HEK293 (cell line): ENCODE results near the gene IQCF2.
"Not testable (repeated sequence)": the region's sequence is repeated elsewhere in the genome, so short reads cannot be mapped to it uniquely, and the experiment has no call there.

Experiments
- CTCF ChIA-PET: fragments of 350-600 bp; formaldehyde crosslinking; extraction: SDS; loops from one replicate; lab custom pipeline; 2021; ENCODE audit warnings: antibody characterized with exemption; lab: Yijun Ruan, JAX
- POLR2A ChIA-PET: fragments of 300-600 bp; formaldehyde crosslinking; extraction: SDS; loops from one replicate; lab custom pipeline; 2020; ENCODE audit warnings: antibody characterized with exemption, inconsistent platforms; lab: Yijun Ruan, JAX
- H3K27ac ChIP-seq: fragments of 200-500 bp; sonication (Bioruptor generic); 2 replicates; pipeline ENCODE4 v1.5.1; 2014; ENCODE audit warnings: low read depth, low read length, control low read depth, inconsistent platforms; ENCODE audit errors: extremely low read depth
- H3K36me3 ChIP-seq, 2 experiments: fragments of 200-500 bp in 1 of 2; sonication (Bioruptor generic) in 1 of 2; 1 replicate in 1 of 2; 2 replicates in 1 of 2; pipeline ENCODE4 v1.5.1; 2014 to 2017; ENCODE audit warnings: inconsistent platforms in 2 of 2, low read length in 2 of 2; ENCODE audit not compliant: control insufficient read depth in 2 of 2, insufficient read depth in 1 of 2
- H3K4me1 ChIP-seq: fragments of 200-500 bp; sonication (Bioruptor generic); 2 replicates; pipeline ENCODE4 v1.5.1; 2014; ENCODE audit warnings: mild to moderate bottlenecking, low read length, inconsistent platforms; ENCODE audit not compliant: control insufficient read depth, insufficient read depth
- H3K4me3 ChIP-seq: 2 replicates; pipeline ENCODE4 v1.5.1; 2011; ENCODE audit warnings: low read depth, mild to moderate bottlenecking, control low read depth, low read length, moderate library complexity
- H3K9me3 ChIP-seq: fragments of 200-500 bp; sonication (Bioruptor generic); 2 replicates; pipeline ENCODE4 v1.5.1; 2014; ENCODE audit warnings: low read depth, low read length, inconsistent platforms; ENCODE audit not compliant: control insufficient read depth, insufficient read depth
- AEBP2 ChIP-seq: fragments of 450-650 bp; formaldehyde crosslinking; IDR thresholded peaks from 2 replicates; pipeline ENCODE4 v1.5.1; 2016; ENCODE audit warnings: missing biosample characterization, missing genetic modification characterization, borderline replicate concordance
- BCL11A ChIP-seq: fragments of 450-650 bp; formaldehyde crosslinking; IDR thresholded peaks from 2 replicates; pipeline ENCODE4 v1.5.1; 2016; ENCODE audit warnings: low read depth, missing biosample characterization, missing genetic modification characterization
- HOXD13 ChIP-seq: sonication (generic); formaldehyde crosslinking; IDR thresholded peaks from 2 replicates; pipeline ENCODE4 v1.8.0; 2022; ENCODE audit warnings: missing genetic modification reagents, borderline replicate concordance
- PRDM10 ChIP-seq: fragments of 450-650 bp; formaldehyde crosslinking; IDR thresholded peaks from 2 replicates; pipeline ENCODE4 v1.5.1; 2016; ENCODE audit warnings: missing biosample characterization, missing genetic modification characterization
- PRDM2 ChIP-seq: fragments of 450-650 bp; formaldehyde crosslinking; IDR thresholded peaks from 2 replicates; pipeline ENCODE4 v1.5.1; 2016; ENCODE audit warnings: missing biosample characterization, missing genetic modification characterization, borderline replicate concordance
- SETDB1 ChIP-seq: IDR thresholded peaks from one replicate; pipeline ENCODE4 v1.6.1; 2017; ENCODE audit warnings: mild to moderate bottlenecking, low read length, moderate library complexity, mixed read lengths; ENCODE audit not compliant: insufficient read length
- ZNF133 ChIP-seq: fragments of 450-650 bp; formaldehyde crosslinking; IDR thresholded peaks from 2 replicates; pipeline ENCODE4 v1.5.1; 2016; ENCODE audit warnings: missing biosample characterization, missing genetic modification characterization
- ZNF174 ChIP-seq: fragments of 450-650 bp; formaldehyde crosslinking; IDR thresholded peaks from 2 replicates; pipeline ENCODE4 v1.5.0; 2017; ENCODE audit warnings: missing biosample characterization, mild to moderate bottlenecking, missing genetic modification characterization
- ZNF184 ChIP-seq: fragments of 450-650 bp; IDR thresholded peaks from 2 replicates; pipeline ENCODE4 v1.5.1; 2018; ENCODE audit warnings: missing biosample characterization, mild to moderate bottlenecking, missing genetic modification characterization
- ZNF214 ChIP-seq: fragments of 450-650 bp; formaldehyde crosslinking; IDR thresholded peaks from 2 replicates; pipeline ENCODE4 v1.5.1; 2017; ENCODE audit warnings: missing biosample characterization, mild to moderate bottlenecking, missing genetic modification characterization, borderline replicate concordance
- ZNF239 ChIP-seq: fragments of 450-650 bp; formaldehyde crosslinking; IDR thresholded peaks from 2 replicates; pipeline ENCODE4 v1.5.1; 2016; ENCODE audit warnings: missing biosample characterization, missing genetic modification characterization
- ZNF488 ChIP-seq: fragments of 450-650 bp; formaldehyde crosslinking; IDR thresholded peaks from 2 replicates; pipeline ENCODE4 v1.5.1; 2016; ENCODE audit warnings: missing biosample characterization, missing genetic modification characterization
- ZNF555 ChIP-seq: fragments of 450-650 bp; formaldehyde crosslinking; conservative IDR thresholded peaks from 2 replicates; pipeline ENCODE4 v1.5.1; 2017; ENCODE audit warnings: missing biosample characterization, mild to moderate bottlenecking, missing genetic modification characterization, inconsistent platforms
- ZNF645 ChIP-seq: fragments of 450-650 bp; formaldehyde crosslinking; IDR thresholded peaks from 2 replicates; pipeline ENCODE4; 2016; ENCODE audit warnings: missing biosample characterization, missing genetic modification characterization
- ZNF701 ChIP-seq: fragments of 450-650 bp; formaldehyde crosslinking; IDR thresholded peaks from 2 replicates; pipeline ENCODE4 v1.5.1; 2016; ENCODE audit warnings: missing biosample characterization, missing genetic modification characterization
- ZNF791 ChIP-seq: fragments of 450-650 bp; formaldehyde crosslinking; IDR thresholded peaks from 2 replicates; pipeline ENCODE4 v1.5.1; 2016; ENCODE audit warnings: missing biosample characterization, missing genetic modification characterization
- ZSCAN23 ChIP-seq: fragments of 450-650 bp; formaldehyde crosslinking; IDR thresholded peaks from 2 replicates; pipeline ENCODE4 v1.5.1; 2016; ENCODE audit warnings: missing biosample characterization, missing genetic modification characterization

IQCF2 gene

GRCh38 chr3:51836606-51837005 lies 24.8 kb upstream of the IQCF2 start (continued):
- TF ChIP-seq ZNF701 (tag by site-specific recombination) (no peak), ZNF645 (tag by site-specific recombination) (no peak), ZNF555 (tag by site-specific recombination) (no peak), AEBP2 (no peak), ZNF184 (tag by site-specific recombination) (no peak), ZNF488 (no peak), ZNF791 (tag by site-specific recombination) (no peak)

- no peak overlapping the region for H3K27ac ChIP-seq
- H3K4me1 ChIP-seq: no peaks in the 10 kb centered on the region
- POLR2A ChIA-PET: no interaction called here
- H3K4me3 ChIP-seq: no peak overlapping the region
- H3K9me3 ChIP-seq: no peaks in the 10 kb centered on the region
- H3K36me3 ChIP-seq: no peaks in the 10 kb centered on the region
- TF ChIP-seq ZNF133 (tag by site-specific recombination) (no peak), ZSCAN23 (tag by site-specific recombination) (no peak), ZNF239 (tag by site-specific recombination) (no peak), AEBP2 (no peak), HOXD13 (CRISPR knock-in tag) (no peak), ZNF174 (tag by site-specific recombination) (no peak), PRDM10 (tag by site-specific recombination) (no peak), BCL11A (tag by site-specific recombination) (no peak), SETDB1 (no peak), PRDM2 (tag by site-specific recombination) (no peak), ZNF214 (tag by site-specific recombination) (no peak)
- CTCF ChIA-PET: interaction anchor here (1.2 kb wide), 1 partner anchor 25 kb away, joined by 4 read pairs; no protein-coding TSS in a partner anchor
Observed at GRCh38 chr3:51845129-51845528, 16.3 kb upstream of the IQCF2 start.

GRCh38 chr3:51855411-51855810 lies 6.0 kb upstream of the IQCF2 start:
- H3K36me3 ChIP-seq, POLR2A ChIA-PET, H3K27ac ChIP-seq, H3K9me3 ChIP-seq, H3K4me1 ChIP-seq, H3K4me3 ChIP-seq: not testable (repeated sequence)
- CTCF ChIA-PET: interaction anchor here (1.4 kb wide), 1 partner anchor 36 kb away, joined by 5 read pairs; no protein-coding TSS in a partner anchor
